ENCODE data around the gene PILRA.

GRCh38 chr7:100432621-100433275 lies 59.5 kb downstream of the PILRA start:
- TF ChIP-seq POLR2AphosphoS5 (IDR thresholded peaks at IDR 0.05) (no peak), POLR2A (IDR thresholded peaks at IDR 0.05; ENCODE audit: low read depth) (no peak), EP300 (IDR thresholded peaks at IDR 0.05) (no peak)

All from esophagus muscularis mucosa (tissue), 3 donors.